HepG2 (cell line): ENCODE data around the gene DLST. TPM values are rescaled to one million over a fixed set of nuclear protein-coding genes. Genes with fewer than 3 reads are reported as not detected.

Experiments used
- ARID2 ChIP-seq: sonication (generic); formaldehyde crosslinking; IDR thresholded peaks from 2 replicates; pipeline ENCODE4 v1.8.1; 2022; ENCODE audit warnings: mild to moderate bottlenecking, missing genetic modification reagents, borderline replicate concordance
- ATRX ChIP-seq: sonication (generic); formaldehyde crosslinking; IDR thresholded peaks from 2 replicates; pipeline ENCODE4 v1.4.0; 2020; ENCODE audit warnings: missing genetic modification reagents, borderline replicate concordance
- CHD4 ChIP-seq: fragments of 200-600 bp; sonication (generic); IDR thresholded peaks from 2 replicates; pipeline ENCODE4 v1.7.0; 2017; ENCODE audit warnings: mild to moderate bottlenecking, low read length, borderline replicate concordance
- DPF2 ChIP-seq: sonication (generic); formaldehyde crosslinking; IDR thresholded peaks from 2 replicates; pipeline ENCODE4 v1.4.0; 2020; ENCODE audit warnings: mild to moderate bottlenecking, low read depth, missing genetic modification reagents, borderline replicate concordance
- GLMP ChIP-seq: sonication (generic); formaldehyde crosslinking; IDR thresholded peaks from 2 replicates; pipeline ENCODE4 v1.9.0; 2021; ENCODE audit warnings: missing genetic modification reagents, mild to moderate bottlenecking, borderline replicate concordance
- KDM5B ChIP-seq: sonication (generic); formaldehyde crosslinking; IDR thresholded peaks from 2 replicates; pipeline ENCODE4 v1.4.0; 2020; ENCODE audit warnings: missing genetic modification reagents, mild to moderate bottlenecking, borderline replicate concordance
- PHB2 ChIP-seq: fragments of 450-650 bp; IDR thresholded peaks from 2 replicates; pipeline ENCODE4 v1.6.1; 2018; ENCODE audit not compliant: partially characterized antibody
- RNF2 ChIP-seq: fragments of 450-650 bp; conservative IDR thresholded peaks from 2 replicates; pipeline ENCODE4 v1.6.1; 2016; ENCODE audit warnings: low read depth
- SP4 ChIP-seq: sonication (generic); formaldehyde crosslinking; IDR thresholded peaks from 2 replicates; pipeline ENCODE4 v1.8.1; 2023; ENCODE audit warnings: mild to moderate bottlenecking, missing genetic modification reagents
- SRSF4 ChIP-seq: fragments of 200-400 bp; formaldehyde crosslinking; IDR thresholded peaks from one replicate; pipeline ENCODE4 v1.6.1; 2018; ENCODE audit warnings: mild to moderate bottlenecking, low read depth, low read length, moderate library complexity; ENCODE audit not compliant: poor library complexity, severe bottlenecking
- U2AF1 ChIP-seq: fragments of 200-400 bp; formaldehyde crosslinking; optimal IDR thresholded peaks from 2 replicates; pipeline ENCODE3; 2017; ENCODE audit warnings: mild to moderate bottlenecking, low read depth, low read length
- ZFX ChIP-seq: sonication (generic); formaldehyde crosslinking; IDR thresholded peaks from 2 replicates; pipeline ENCODE4 v1.4.0; 2020; ENCODE audit warnings: mild to moderate bottlenecking, low read depth, missing genetic modification reagents, moderate library complexity
- ZNF446 ChIP-seq: sonication (generic); formaldehyde crosslinking; IDR thresholded peaks from 2 replicates; pipeline ENCODE4 v1.5.0; 2020; ENCODE audit warnings: mild to moderate bottlenecking, missing genetic modification reagents
- ZNF496 ChIP-seq: sonication (generic); formaldehyde crosslinking; IDR thresholded peaks from 2 replicates; pipeline ENCODE4 v1.8.1; 2023; ENCODE audit warnings: mild to moderate bottlenecking, moderate library complexity, missing genetic modification reagents; ENCODE audit not compliant: insufficient replicate concordance
- ZNF609 ChIP-seq: sonication (generic); formaldehyde crosslinking; IDR thresholded peaks from 2 replicates; pipeline ENCODE4 v1.4.0; 2020; ENCODE audit warnings: mild to moderate bottlenecking, missing genetic modification reagents, borderline replicate concordance
- ZNF639 ChIP-seq: conservative IDR thresholded peaks from 2 replicates; pipeline ENCODE4 v1.6.1; 2018; ENCODE audit warnings: missing genetic modification reagents
- ZNF670 ChIP-seq: sonication (generic); formaldehyde crosslinking; IDR thresholded peaks from 2 replicates; pipeline ENCODE4 v1.8.0; 2022; ENCODE audit warnings: mild to moderate bottlenecking, missing genetic modification reagents, borderline replicate concordance
- ZSCAN21 ChIP-seq: sonication (generic); formaldehyde crosslinking; IDR thresholded peaks from 2 replicates; pipeline ENCODE4 v1.8.0; 2022; ENCODE audit warnings: mild to moderate bottlenecking, missing genetic modification reagents, moderate library complexity, borderline replicate concordance
- polyA plus RNA-seq, 8 experiments: library from polyadenylated mRNA; depleted of rRNA in 3 of 8; stranded (reverse) in 7 of 8; unstranded in 1 of 8; fragments of >200 nt; fragmentation: Illumina TruSeq in 4 of 8; extraction: Trizol in 4 of 8; gene quantifications; 2 replicates each; pipeline versions ENCODE4 v1.2.1 to v1.2.3, GENCODE V29; 2011 to 2016; ENCODE audit warnings: low read depth in 4 of 8, missing spikeins in 1 of 8, mixed read lengths in 1 of 8; ENCODE audit not compliant: insufficient read depth in 1 of 8
- total RNA-seq, 5 experiments: library from RNA; depleted of rRNA; stranded (reverse); fragments of >200 nt; fragmentation: Illumina TruSeq; extraction: Trizol; gene quantifications; 2 replicates each; pipeline ENCODE4 v1.2.3, GENCODE V29; 2016; ENCODE audit warnings: low read depth in 1 of 5

Gene DLST
- total and polyA plus RNA-seq, 2 of the 13 experiments (the other 11 are each of a cell fraction or from before 2014, with no cell fraction given) = 56.5 to 94.3 TPM

GRCh38 chr14:74922752-74923401 lies 41.2 kb downstream of the DLST start, which contains the start of gene RPS6KL1 (continued):
- no peak for TF ChIP-seq GLMP (CRISPR knock-in tag)
- no peak for TF ChIP-seq CHD4
- TF ChIP-seq SRSF4 = no peak
- TF ChIP-seq ZNF670 (CRISPR knock-in tag) = no peak
- no peak for TF ChIP-seq ATRX
- TF ChIP-seq ZNF609 (CRISPR knock-in tag) = no peak
- TF ChIP-seq SP4 (CRISPR knock-in tag) = no peak
- no peak for TF ChIP-seq ARID2 (CRISPR knock-in tag)
- TF ChIP-seq KDM5B (CRISPR knock-in tag) = peak; percentile 45; the same call in 1 of the 2 replicates
- no peak for TF ChIP-seq ZNF639 (CRISPR knock-in tag)
- TF ChIP-seq ZNF496 (CRISPR knock-in tag) = no peak
- peak; percentile 67; the same call in 1 of the 2 replicates for TF ChIP-seq RNF2
- TF ChIP-seq U2AF1 = no peak
- TF ChIP-seq ZNF446 = no peak
- no peak for TF ChIP-seq DPF2 (CRISPR knock-in tag)
- peak; percentile 89 for TF ChIP-seq ZFX (CRISPR knock-in tag)
- TF ChIP-seq ZSCAN21 (CRISPR knock-in tag) = no peak
- no peak for TF ChIP-seq PHB2
